ENCODE results near the gene LAMB3. TPM values are rescaled to one million over a fixed set of nuclear protein-coding genes. Genes with fewer than 3 reads are reported as not detected.
A peak's percentile ranks its signal among the peaks of the same experiment; 100 is the strongest.

The LAMB3 gene
- total and polyA plus RNA-seq, 12 donors = 1.6 to 6.0 (median 3.7) TPM

DNA sequence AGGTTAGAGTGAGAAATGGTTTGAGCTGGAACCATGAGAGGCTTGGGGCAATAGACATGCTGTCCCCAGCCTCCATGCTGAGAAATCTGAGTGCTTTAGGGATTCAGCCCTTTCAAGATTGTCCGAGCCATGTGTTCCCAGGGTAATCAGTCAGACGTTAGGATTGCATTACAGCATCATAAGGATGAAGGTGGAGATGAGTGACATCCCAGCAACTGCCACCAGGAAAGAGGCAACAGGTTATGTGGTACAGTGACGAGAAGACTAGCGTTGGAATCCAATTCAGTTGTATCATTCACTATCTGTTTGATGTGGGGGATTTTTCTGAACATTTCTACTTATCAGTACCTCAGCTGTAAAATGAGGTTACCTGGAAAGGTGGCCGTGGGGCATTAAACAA, 67.0 kb downstream of the LAMB3 start:
- 56 to 59% methylated on average over 5 of the region's 5 CpGs for WGBS, 2 donors
- intact Hi-C loops (cut with DNase I) = loop anchor here in 5 of 10 donors (2.0 to 5.0 kb wide), 4 partner anchors 42 to 164 kb away; no protein-coding TSS in a partner anchor
- no peak for ATAC-seq

DNA sequence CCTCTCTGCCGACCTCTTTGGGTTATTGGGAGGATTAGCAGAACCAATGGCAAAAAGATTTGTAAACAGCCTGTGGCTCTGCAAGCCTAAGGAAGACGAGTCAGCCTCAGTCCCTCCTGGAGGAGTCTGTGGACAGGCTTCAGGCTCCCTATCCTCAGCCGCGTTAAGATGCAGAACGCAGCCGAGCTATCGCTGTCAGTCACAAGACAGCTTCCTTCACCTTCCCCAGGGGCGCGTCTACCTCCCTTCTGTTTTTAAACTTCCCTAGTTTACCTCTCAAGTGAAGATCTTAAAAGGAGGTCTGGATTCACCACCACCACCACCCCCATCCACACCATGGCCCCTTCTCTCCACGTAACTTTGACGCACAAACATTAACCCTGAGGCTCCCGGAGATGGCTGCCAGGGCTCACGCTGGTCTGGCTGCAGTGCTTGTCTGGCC, 68.0 kb downstream of the LAMB3 start:
- Histone ChIP-seq H3K9me3 (no peaks in the 10 kb centered on the region), H3K4me3 (no peak overlapping the region), H3K27ac (no peak overlapping the region), H3K36me3 (no peaks in the 10 kb centered on the region), H3K4me1 (peaks cover 0 to 12% (median 10%) of the 10 kb centered on the region in 9 donors), H3K27me3 (peaks cover 0 to 62% (median 39%) of the 10 kb centered on the region in 7 donors)
- DNase-seq (no peak), ATAC-seq (no peak)
- intact Hi-C loops (cut with DNase I) = loop anchor here in 2 of 10 donors (2.0 to 5.0 kb wide), 2 partner anchors 108 to 165 kb away; no protein-coding TSS in a partner anchor
- TF ChIP-seq, protein P1, sequence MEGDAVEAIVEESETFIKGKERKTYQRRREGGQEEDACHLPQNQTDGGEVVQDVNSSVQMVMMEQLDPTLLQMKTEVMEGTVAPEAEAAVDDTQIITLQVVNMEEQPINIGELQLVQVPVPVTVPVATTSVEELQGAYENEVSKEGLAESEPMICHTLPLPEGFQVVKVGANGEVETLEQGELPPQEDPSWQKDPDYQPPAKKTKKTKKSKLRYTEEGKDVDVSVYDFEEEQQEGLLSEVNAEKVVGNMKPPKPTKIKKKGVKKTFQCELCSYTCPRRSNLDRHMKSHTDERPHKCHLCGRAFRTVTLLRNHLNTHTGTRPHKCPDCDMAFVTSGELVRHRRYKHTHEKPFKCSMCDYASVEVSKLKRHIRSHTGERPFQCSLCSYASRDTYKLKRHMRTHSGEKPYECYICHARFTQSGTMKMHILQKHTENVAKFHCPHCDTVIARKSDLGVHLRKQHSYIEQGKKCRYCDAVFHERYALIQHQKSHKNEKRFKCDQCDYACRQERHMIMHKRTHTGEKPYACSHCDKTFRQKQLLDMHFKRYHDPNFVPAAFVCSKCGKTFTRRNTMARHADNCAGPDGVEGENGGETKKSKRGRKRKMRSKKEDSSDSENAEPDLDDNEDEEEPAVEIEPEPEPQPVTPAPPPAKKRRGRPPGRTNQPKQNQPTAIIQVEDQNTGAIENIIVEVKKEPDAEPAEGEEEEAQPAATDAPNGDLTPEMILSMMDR (IDR thresholded peaks at IDR 0.05) = no peak
- 37 to 41% methylated on average over 13 of the region's 13 CpGs for WGBS, 2 donors

More for the DNA sequence above, 67.0 kb downstream of the LAMB3 start:
- Histone ChIP-seq H3K9me3 (no peaks in the 10 kb centered on the region), H3K27ac (no peak overlapping the region), H3K36me3 (no peaks in the 10 kb centered on the region), H3K4me3 (peak overlapping the region in 3 of 10 donors; percentile 6 to 29 (median 12)), H3K4me1 (peaks cover 0 to 18% (median 10%) of the 10 kb centered on the region in 9 donors), H3K27me3 (peaks cover 0 to 61% (median 37%) of the 10 kb centered on the region in 7 donors)
- DNase-seq = no peak
- TF ChIP-seq, protein P1 (IDR thresholded peaks at IDR 0.05) = no peak

DNA sequence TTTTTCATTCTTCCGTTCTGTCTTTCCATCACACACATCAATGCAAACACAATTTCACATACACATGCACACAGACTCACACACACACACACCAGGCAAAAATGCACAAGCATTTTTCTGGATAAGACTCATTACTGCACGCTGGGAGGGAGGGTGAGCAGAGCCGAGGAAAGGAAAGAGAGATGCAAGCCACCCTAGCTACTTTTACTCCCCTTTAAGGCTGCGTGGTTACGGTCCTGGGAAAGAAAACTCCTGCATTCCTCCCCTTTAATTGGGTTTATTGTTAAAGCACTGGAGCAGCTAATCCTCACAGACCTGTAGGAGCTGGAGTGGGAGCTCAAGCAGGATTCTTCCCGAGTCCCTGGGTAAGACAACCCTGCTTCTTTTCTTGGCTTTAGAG, 68.8 kb downstream of the LAMB3 start, which contains the start of gene CAMK1G:
CAMK1G (plus strand) TSS at position 307 of the 400 bp plus-strand sequence. CDS start 11,270 bp downstream, outside the sequence.
- no peak within 1 kb of the TSS for H3K4me3 ChIP-seq
- WGBS, 2 donors = 31 to 37% methylated on average over 6 of the region's 6 CpGs

DNA sequence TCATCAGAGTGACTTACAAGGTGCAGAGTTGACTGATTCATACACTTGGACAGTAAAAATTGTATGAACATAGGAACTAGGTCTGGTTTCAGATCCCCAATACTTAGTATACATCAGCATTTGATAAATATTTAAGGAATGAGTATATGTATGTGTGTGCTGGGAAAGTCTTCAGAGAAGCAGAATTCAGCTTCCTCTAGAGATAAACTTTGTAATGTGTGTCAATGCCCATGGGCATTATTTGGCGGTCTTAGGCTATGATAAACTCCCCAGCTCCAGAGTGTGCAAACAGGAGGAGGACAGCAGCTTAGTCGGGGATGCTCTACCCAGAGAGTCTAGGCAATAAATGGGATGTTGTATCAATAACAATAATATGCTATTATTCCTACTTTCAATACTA, 71.6 kb downstream of the LAMB3 start:
- intact Hi-C loops (cut with DNase I) = loop anchor here in 1 of 10 donors (5.0 kb wide), 1 partner anchor 112 kb away; no protein-coding TSS in a partner anchor
- WGBS, 2 donors = 37 to 74% methylated on average over 2 of the region's 2 CpGs
- TF ChIP-seq, protein P1 (IDR thresholded peaks at IDR 0.05) = no peak

More for the DNA sequence above, 68.8 kb downstream of the LAMB3 start, which contains the start of gene CAMK1G:
- no peaks in the 10 kb centered on the region for H3K9me3 ChIP-seq
- no peak for DNase-seq
- no peaks in the 10 kb centered on the region for H3K36me3 ChIP-seq
- H3K4me1 ChIP-seq = peaks cover 0 to 12% (median 10%) of the 10 kb centered on the region in 9 donors
- H3K27ac ChIP-seq = no peak within 1 kb of the TSS
- H3K27me3 ChIP-seq = peaks cover 0 to 62% (median 39%) of the 10 kb centered on the region in 7 donors
- peak in 2 of 8 donors; percentile 19 to 46 for ATAC-seq
- TF ChIP-seq, protein P1 (IDR thresholded peaks at IDR 0.05) = no peak
- intact Hi-C loops (cut with DNase I) = loop anchor here in 1 of 10 donors (5.0 kb wide), 1 partner anchor 109 kb away; no protein-coding TSS in a partner anchor

More for the DNA sequence above, 71.6 kb downstream of the LAMB3 start:
- ATAC-seq (no peak), DNase-seq (no peak)
- H3K4me1 ChIP-seq = peaks cover 0 to 8% (median 5%) of the 10 kb centered on the region in 9 donors
- H3K9me3 ChIP-seq = no peaks in the 10 kb centered on the region
- no peak overlapping the region for H3K4me3 ChIP-seq
- peaks cover 0 to 72% (median 39%) of the 10 kb centered on the region in 7 donors for H3K27me3 ChIP-seq
- no peaks in the 10 kb centered on the region for H3K36me3 ChIP-seq
- no peak overlapping the region for H3K27ac ChIP-seq

Data from heart right ventricle (tissue), 16 donors.